NOMO-1 treated with DMSO at 0.1 percent for 48 hours (cell line): Measurements from ENCODE around the gene IRF8.
A peak's percentile ranks its signal among the peaks of the same experiment; 100 is the strongest.
"Not testable (repeated sequence)": the region's sequence is repeated elsewhere in the genome, so short reads cannot be mapped to it uniquely, and the experiment has no call there.

Experiments used
- DNase-seq: peaks from one replicate; lab custom pipeline; 2025; ENCODE audit not compliant: unreplicated experiment; lab: John Stamatoyannopoulos, UW

Gene IRF8, protein sequence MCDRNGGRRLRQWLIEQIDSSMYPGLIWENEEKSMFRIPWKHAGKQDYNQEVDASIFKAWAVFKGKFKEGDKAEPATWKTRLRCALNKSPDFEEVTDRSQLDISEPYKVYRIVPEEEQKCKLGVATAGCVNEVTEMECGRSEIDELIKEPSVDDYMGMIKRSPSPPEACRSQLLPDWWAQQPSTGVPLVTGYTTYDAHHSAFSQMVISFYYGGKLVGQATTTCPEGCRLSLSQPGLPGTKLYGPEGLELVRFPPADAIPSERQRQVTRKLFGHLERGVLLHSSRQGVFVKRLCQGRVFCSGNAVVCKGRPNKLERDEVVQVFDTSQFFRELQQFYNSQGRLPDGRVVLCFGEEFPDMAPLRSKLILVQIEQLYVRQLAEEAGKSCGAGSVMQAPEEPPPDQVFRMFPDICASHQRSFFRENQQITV

DNA sequence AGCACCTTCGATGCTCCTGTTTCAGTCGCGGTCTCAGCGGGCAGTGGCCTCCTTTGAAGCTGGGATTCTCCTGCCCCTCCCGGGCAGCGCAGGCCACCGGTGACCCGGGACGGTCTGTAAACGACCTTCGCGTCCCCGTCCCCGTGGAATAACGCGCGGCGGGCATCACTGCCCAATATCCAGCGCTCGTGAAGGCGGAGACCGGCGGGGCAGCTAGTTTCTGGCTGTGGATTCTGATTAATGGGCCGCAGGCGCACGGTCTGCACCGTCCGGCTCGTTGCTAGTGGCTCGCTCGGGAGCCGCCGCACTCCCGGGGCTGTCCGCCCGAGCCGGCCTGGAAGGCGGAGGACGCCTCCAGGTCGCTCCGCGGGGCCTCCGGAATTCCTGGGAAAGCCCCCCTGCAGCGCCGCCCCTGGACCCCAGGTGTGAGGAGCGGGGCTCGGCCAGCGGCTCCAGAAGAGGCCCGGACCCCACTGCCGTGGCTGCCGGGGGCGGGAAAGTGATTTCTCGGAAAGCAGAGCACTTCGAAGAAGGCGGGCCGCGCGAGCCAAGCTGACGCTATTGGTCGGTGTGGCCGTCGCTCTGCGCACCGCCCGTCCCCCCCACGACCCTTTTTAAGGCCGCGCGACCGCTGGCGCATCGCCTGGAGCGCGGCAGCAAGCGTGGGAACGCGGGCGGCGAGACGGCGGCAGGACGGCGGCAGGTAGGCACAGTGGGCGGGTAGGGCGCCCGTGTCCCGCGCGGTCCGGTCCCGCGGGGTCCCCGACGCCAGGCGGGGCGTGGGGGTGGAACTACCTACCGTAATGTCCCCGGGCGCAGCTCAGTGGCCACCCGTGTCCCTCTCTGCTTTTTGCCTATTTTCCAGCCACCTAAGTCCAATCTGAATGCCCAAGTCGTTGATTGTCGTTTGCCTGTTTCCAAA lies at the start of gene IRF8:
IRF8 (plus strand) TSS at position 642 of the 922 bp plus-strand sequence. CDS start 3,854 bp downstream, outside the sequence.
- peak; percentile 77 for DNase-seq

DNA sequence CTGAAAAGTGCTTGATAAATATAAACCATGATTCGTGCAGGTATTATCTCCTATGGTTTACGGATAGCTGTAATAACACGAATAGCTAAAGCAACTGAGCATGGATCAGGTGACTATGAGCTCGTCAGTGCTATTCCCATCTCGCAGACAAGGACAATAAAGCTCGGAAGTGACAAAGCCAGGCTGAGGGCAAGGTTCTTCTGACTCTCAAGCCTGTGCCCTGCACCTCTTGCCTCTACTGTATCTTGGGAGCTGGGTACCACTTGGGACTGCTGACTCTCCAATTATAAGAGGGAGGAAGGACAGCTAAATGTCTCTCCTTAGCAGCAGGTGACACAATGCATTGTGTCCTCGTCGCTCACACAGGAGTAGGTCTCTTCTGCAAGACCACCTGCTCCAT lies 49.6 kb upstream of the IRF8 start:
- DNase-seq: no peak

DNA sequence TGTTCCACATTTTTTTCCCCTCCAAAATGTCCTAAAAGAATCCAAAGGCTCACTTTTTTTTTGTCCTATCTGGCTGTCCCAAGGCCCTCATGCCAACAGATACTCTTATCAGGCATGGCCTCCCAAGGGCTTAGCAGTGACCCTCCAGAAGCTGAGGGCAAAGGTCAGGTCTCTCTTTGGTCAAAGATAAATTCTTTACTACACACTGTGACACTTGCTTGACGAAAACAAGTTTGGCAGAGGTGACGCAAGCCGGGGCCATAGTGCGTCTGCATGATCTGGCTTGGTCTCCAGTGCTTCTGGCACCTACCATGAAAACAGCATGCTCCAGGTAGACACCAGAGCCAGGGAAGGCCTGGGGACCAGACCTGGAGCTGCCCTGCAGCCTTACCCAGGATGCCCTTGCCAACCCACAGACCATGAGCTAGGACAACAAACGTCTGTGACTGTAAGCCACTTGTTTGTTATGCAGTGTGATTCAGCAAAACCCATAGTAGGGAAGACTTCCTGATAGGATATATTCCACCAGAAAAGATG lies 48.5 kb upstream of the IRF8 start:
- no peak for DNase-seq

DNA sequence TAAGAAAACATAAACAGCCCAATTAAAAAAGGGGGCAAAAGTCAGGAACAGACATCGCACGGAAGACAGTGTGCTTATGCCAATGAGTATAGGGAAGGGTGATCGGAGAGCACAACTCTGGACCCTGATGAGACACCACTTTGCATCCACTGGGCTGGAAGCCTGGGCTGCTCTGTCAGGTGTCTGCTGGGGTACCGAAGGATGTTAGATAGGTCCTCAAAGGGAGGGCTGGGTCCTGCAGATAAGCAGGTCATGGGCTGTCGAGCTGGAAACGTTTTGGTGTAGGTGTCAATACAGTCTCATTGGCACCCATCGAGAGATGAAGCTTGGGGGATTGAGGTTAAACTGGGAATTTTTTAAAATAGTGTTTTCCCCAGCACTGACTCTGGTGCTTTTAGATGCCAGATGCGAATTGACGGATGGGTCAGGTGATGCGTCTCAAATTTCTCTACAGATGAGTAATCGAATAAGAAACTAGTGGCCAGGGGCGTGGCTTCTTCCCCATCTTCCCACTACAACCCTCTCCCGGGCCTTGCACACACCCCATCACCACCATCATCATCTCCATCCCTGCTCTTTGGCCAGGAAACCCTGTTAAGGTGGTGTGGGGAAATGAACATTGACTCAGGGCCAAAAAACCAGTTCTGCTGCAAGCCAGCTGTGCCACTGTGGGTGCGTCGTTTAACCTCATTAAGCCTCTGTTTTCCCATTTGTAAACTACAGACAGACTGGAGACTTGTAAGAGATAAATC lies 47.8 kb upstream of the IRF8 start:
- no peak for DNase-seq

DNA sequence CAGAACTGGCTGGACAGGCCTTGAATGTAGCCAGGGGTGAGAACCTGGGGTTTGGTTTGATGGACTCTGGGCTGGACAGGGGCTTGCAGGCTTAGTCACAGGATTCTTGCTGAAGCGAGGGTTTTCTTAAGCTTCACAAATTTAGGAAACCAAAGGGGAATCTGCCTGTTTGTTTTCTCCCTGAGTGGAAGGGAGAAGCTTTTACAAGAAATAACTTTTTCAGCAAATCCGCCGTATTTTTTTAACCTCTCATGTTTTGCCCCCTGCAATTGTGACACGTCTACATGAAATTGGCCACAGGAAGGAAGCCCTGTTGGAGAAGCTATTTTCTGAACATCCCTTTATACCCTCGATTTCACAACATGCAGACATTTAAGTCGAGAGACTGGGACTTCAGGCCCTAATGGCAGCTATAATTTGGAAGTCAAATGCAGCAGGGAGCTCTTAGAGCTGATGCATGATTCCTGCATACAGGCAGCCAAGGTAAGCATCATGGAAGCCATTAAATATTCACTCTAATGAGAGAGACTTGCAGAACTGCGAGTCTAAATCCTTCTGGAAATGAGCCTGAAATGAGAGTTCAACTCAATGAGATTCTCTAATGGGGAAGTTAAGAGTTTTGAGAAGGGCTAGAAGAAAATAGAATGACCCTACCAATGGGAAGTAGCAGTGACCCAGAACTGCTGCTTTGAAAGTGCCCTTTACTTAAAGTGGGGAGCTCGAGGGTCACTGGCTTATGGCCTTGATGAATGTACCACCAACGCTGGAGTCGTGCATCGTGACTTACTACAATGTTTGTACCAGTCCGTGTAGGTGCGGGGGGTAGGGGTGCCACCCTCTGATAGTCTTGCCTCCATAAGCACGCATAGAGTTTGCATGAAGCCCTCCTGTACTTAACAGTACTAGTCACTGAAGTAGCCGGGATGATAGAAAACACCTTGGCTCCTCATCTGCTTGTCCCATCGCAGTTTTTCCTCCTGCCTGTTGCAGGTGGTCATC lies 45.1 kb upstream of the IRF8 start:
- peak; percentile 95 for DNase-seq

DNA sequence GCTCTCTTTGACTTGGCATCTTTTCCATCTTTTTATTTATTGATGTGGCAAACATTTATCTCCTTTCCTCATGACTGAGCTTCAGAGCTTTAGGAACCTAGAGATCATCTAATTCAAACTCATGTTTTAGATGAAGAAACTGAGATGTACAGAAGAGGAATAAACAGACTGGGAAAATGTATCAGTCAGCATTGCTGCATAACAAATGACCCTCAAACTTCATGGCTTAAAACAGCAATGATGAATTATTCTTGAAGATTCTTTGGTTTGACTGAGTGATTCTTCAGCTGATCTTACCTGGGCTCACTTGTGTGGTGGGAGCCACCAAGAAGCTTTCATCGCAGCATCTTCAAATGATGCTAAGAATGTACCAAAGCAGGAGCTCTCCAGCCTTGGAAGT lies 44.0 kb upstream of the IRF8 start:
- DNase-seq: no peak

DNA sequence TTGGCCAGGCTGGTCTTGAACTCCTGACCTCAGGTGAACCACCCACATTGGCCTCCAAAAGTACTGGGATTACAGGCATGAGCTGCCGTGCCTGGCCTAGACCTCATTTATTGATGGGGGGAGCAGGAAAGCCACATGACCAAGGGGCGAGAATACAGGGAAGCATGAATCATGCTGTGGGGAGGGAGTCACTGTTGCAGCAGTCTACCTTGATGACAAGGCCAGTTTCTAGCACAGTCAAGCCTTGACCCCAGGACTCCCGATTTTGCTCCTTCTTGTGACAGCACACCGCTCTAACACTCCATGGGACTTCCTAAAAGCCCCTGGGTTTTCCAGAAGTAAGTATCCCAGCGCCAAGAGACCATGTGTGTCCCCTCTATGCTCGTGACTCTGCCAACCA lies 42.9 kb upstream of the IRF8 start:
- peak; percentile 6 for DNase-seq

DNA sequence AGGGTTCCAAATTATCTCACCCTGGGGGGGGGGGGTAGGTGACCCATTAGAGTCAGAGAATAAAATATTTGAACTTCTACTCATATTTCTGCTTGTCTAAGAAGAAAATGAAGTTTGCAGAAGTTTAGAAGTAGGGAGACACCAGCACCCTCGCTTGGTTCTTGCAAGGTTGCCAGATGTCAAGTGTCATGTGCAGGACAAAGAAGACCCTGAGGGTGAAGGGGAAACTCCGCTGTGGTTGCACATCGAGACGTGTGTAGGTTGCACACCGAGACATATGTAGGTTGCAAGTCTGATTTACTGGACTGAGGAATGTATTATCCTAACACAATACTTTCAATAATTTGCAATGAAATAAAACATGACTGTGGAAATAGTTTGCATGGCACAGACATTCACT lies 42.4 kb upstream of the IRF8 start:
- no peak for DNase-seq

DNA sequence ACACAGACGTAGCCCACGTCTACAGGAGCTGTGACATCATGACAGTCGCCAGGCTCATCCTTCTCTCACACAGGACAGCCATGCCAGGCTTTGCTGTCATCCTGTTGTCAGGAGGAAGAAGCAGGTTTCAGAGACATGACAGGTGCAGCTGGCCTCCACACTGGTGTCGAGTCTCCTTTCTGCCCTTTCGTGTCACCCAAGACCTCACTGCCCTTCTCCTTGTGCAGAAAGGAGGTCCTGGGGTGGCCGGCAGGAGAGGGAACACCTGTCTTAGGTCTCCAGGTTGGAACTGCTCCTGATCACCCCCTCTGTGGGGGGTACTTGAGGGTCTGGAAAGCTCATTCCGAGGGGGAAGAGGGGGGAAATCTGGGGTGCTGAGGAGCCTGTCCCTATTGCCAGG lies 41.6 kb upstream of the IRF8 start:
- no peak for DNase-seq

DNA sequence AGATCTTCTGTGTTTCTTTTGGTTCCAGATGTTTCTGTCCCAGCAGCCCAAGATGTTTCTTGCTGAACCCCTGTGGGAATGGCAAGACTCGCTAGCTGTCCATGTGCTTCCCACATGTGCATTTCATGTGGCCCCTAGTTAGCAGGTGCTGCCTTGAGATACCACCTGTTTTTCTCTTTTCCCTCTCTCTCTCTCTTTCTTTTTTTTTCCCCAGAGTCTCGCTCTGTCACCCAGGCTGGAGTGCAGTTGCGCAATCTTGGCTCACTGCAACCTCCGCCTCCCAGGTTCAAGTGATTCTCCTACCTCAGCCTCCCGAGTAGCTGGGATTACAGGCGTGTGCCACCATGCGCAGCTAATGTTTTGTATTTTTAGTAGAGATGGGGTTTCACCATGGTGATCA lies 40.4 kb upstream of the IRF8 start:
- not testable (repeated sequence) for DNase-seq

DNA sequence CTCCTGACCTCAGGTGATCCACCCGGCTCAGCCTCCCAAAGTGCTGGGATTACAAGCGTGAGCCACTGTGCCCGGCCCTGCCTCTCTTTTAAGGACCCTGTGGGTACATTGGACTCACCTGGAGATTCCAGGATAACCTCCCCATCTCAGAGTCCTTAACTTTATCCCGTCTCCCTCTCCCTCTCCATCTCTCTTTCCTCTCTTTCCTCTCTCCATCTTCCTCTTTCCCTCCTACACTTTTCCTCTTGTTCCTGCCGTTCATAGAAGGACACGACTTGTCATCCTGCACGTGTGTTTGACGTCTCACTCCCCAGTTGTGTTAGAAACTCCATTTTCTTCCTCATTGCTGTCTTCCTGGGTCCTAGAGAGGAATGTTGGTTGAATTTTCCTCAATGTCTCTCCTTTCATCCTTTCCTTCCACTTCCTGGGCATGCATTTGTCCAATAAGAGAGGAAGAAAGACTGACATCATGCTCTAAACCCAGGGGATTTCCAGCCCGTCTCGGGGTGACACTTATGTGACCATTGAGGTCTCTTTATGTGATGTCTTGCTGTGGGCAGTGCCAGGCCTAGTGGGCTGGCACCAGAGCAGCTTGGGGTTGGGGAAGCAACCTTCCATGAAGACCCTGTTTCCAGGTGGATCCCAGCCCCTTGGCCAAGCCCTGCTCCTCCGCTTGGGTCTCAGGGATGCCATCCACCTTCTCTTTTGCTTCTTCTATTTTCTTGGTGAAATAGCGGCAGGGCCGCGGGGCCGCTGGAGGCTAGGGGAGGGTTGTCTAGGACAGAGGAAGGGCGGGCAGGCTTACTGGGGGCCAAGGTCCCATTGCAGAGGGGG lies 39.8 kb upstream of the IRF8 start:
- DNase-seq: no peak

DNA sequence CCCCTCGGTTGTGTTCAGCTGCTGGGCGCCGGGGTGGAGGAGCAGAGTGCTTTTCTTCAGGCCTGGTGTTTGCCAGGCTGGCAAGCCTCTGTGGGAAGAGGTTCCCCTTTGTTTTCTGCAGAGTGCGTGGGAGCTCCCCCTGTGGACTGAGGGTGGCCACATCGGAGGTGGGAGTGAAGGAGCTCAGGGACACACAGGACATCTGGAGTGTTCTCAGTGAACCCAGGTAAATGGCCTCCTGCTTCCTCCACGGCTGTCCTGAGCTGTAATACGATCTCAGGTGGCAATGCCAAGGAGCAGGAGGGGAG lies 39.2 kb upstream of the IRF8 start:
- no peak for DNase-seq

DNA sequence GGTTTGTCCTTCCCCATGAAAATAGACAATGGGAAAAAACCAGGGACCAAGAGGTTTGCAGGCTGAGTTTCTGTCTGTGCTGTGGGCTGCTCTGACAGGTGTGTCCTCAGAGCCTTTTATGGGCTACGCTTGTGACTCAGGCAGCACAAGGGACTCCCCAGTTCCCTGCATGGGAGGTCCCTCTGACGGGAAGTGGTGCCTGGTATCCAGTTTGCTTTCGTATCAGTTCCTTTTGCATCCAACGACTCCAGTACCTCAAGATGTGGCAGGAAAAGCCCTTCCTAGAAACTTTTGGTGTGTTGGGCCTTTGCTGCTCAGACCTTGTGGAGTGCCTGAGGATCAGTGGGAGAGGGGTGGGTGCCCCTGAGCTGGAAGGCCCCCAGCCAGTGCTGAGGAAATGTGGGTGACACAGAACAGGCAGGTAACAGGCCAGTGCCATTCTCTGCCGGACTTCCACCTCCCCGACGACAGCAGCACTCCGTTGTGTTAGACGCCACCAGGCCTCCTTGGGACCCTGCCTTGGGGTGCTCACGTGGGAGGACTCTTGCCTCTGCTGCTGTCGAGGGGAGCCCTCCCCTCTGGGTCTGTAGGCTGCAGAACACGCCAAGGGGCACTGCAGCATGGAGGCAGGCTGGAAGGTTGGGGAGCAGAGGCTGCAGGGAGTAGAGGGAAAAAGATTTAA lies 38.4 kb upstream of the IRF8 start:
- DNase-seq: no peak

DNA sequence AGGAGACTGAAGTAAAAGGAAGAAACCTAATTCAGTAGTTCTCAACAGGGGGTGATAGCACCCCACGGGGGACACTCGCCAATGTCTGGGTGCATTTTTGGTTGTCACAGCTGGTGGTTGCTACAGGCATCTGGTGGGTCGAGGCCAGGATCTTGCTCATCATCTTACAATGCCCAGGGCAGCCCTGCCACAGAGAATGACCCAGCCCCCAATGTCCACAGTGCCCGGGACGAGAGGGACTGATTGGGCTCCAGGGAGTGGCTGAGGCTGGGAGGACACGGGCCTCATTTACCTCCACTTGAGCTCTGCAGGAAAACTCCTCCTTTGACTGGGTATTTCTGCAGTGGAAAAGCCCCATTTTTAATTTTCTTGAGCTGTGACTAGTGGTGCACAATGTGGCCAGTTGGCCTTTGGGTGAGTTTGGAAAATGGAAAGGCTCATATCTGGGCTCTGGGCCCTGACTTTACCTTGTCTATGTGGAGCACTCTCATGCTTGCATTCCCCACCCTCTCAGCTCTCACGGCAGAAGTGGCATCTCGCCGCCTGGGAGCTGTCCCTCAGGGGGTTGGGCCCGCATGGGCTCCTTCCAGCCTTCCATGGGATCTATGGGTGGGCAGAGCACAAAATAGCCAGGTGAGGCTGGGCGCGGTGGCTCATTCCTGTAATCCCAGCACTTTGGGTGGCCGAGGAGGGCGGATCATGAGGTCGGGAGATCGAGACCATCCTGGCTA lies 37.7 kb upstream of the IRF8 start:
- no peak for DNase-seq

DNA sequence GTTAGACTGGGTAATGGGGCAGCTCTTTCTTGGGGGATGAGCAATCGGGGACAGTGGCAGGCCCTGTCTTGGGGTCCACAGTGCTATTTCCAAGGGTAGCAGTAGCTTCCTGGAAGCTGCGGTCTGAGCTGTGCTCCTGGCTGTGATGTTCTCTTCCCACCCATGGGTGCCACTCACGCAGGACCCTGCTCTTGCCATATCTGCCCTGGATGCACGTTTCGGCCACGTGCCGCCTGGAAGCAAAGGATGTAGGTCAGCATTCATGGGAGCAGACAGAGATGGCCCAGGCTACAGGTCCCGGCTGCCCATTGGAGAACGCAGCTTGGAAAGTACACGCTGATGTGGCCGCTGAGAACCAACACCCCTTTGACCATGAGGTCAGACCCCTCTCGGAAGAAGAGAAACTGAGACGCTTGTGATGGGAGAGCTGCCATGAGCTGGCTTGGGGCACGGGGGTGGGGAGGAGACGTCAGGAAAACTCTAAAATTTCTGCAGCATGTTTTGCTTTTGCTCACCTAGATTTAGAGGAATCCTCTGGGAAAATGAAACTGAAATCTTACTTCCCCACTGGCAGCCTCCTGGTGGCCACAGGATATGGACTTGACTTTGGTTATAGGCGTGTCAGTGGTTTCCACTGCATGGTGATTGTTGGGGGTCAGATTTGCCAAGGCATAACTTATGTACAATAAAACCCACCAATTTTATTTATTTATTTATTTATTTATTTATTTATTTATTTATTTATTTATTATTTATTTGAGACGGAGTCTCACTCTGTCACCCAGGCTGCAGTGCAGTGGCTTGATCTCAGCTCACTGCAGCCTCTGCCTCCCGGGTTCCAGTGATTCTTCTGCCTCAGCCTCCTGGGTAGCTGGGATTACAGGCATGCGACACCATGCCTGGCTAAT lies 36.2 kb upstream of the IRF8 start:
- no peak for DNase-seq

DNA sequence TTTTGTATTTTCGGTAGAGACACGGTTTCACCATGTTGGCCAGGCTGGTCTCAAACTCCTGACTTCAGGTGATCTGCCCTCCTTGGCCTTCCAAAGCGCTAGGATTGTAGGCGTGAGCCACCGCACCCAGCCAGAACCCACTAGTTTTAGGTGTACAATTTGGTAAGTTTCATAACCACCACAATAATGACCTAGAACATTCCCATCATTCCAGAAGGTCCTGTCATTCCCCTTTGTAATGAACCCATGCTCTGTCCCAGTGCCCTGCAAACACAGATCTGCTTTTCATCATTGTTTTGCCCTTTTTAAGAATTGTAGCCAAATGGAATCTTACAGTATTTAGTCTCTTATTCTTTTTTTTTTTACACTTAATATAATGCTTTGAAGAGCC lies 35.6 kb upstream of the IRF8 start:
- DNase-seq: no peak

DNA sequence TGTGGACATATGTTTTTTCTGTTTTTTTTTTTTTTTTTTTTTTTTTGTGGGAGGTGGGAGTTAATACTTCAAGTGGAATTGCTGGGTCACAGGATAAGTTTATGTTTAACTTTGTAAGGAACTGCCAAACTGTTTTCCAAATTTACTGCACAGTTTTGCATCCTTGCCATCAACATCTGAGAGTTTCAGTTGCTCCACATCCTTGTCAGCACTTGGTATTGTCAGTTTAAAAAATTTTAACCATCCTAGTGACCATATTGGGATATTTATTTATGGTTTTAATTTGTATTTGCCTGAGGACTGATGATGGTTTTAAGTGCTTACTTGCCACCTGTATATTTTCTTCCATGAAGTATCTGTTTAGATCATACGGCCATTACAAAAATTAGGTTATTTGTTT lies 34.0 kb upstream of the IRF8 start:
- DNase-seq: no peak
